Calu3 (cell line): ENCODE data around the gene PSMC3. TPM values are rescaled to one million over a fixed set of nuclear protein-coding genes. Genes with fewer than 3 reads are reported as not detected.

Experiments
- BruUV-seq: library from RNA; stranded (reverse); fragments of 400-500 nt; replicated peaks from 2 replicates; lab custom pipeline; 2021; lab: Mats Ljungman, UMichigan
- CTCF ChIA-PET: fragments of 300-600 bp; sonication (Branson Sonifier 250); formaldehyde crosslinking; loops from one replicate; lab custom pipeline; 2022; ENCODE audit warnings: antibody characterized with exemption; lab: Charles Lee
- DNase-seq: peaks from one replicate; pipeline ENCODE4 v3.0.0; 2022
- H3K27ac Mint-ChIP-seq: one replicate; pipeline ENCODE4 v1.8.0; 2022; ENCODE audit warnings: mixed read lengths; ENCODE audit not compliant: unreplicated experiment
- H3K27me3 Mint-ChIP-seq: one replicate; pipeline ENCODE4 v1.8.0; 2022; ENCODE audit warnings: mixed read lengths; ENCODE audit not compliant: unreplicated experiment
- H3K36me3 Mint-ChIP-seq: one replicate; pipeline ENCODE4 v1.8.0; 2022; ENCODE audit warnings: mild to moderate bottlenecking, moderate library complexity, mixed read lengths; ENCODE audit not compliant: insufficient read depth, unreplicated experiment
- H3K4me1 Mint-ChIP-seq: one replicate; pipeline ENCODE4 v1.8.0; 2022; ENCODE audit warnings: mild to moderate bottlenecking, low read depth, mixed read lengths; ENCODE audit not compliant: unreplicated experiment
- H3K4me3 Mint-ChIP-seq: one replicate; pipeline ENCODE4 v1.8.0; 2022; ENCODE audit warnings: mild to moderate bottlenecking, low read depth, moderate library complexity, mixed read lengths; ENCODE audit not compliant: unreplicated experiment
- H3K9me3 Mint-ChIP-seq: one replicate; pipeline ENCODE4 v1.8.0; 2022; ENCODE audit warnings: low read depth, mixed read lengths; ENCODE audit not compliant: unreplicated experiment
- intact Hi-C: fragments of 100-400 bp; cut with micrococcal nuclease; formaldehyde crosslinking; loops from one replicate; pipeline ENCODE4 v1.10.0; 2022; ENCODE audit not compliant: unreplicated experiment
- total RNA-seq: library from RNA; stranded (reverse); gene quantifications from 2 replicates; pipeline ENCODE4 v1.2.3, GENCODE V29; 2022
- TF ChIP-seq, protein P1 (sequence below): fragments of 200-600 bp; IDR thresholded peaks from one replicate; pipeline ENCODE4 v1.8.0; 2022; ENCODE audit warnings: antibody characterized with exemption; ENCODE audit not compliant: unreplicated experiment

Gene PSMC3
- total RNA-seq, 1 experiment from 2014 or later: 173 TPM

GRCh38 chr11:47409440-47410369, 16.5 kb downstream of the PSMC3 start:
- no peaks in the 10 kb centered on the region for H3K27me3 Mint-ChIP-seq
- DNase-seq: no peak
- CTCF ChIA-PET: no interaction called here

DNA sequence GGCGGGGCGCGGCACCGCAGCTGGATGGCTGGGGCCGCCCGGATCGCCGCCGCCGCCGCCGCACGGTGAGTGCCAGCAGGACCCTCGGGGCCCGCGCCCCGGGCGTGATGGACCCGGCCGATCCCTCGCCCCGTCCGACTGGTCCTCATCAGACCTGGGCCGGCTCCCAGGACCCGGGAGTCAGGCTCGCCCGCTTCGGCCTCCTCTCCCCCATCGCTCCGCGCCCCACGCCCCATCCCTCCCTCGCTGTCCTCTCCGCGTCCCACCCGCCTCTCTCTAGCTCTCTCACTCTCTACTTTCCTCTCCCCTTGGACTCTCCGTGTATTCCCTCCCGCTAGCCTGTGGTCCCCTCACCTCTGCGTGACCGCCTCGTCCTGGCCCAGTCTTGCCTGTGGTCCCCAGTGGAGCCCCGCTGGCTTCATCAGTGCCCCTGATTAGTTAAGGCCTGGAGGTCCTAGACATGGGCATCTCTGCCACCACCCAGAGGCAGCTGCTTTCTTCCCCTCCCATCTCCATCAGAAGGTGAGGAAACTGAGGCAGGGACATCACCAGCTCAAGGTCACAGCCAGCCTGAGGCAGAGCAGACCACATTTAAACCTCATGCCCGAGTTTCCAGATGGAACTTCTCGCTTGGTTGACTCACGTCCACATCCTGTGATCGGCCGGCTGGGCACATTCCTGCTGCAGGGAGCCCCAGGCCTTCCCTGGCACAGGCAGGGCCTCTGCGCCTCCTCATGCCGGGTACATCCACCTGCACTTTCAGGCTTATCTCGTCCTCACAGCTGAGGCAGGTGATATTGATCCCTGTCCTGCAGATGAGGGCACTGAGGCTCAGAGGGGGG, 17.4 kb downstream of the PSMC3 start:
- CTCF ChIA-PET: no interaction called here
- Mint-ChIP-seq H3K36me3 (peaks cover 27% of the 10 kb centered on the region), H3K27me3 (no peaks in the 10 kb centered on the region), H3K4me1 (peaks cover 13% of the 10 kb centered on the region), H3K4me3 (peak overlapping the region; percentile 82), H3K27ac (peak overlapping the region; percentile 48), H3K9me3 (no peaks in the 10 kb centered on the region)
- BruUV-seq: TSS peak; percentile 65
- TF ChIP-seq, protein P1, sequence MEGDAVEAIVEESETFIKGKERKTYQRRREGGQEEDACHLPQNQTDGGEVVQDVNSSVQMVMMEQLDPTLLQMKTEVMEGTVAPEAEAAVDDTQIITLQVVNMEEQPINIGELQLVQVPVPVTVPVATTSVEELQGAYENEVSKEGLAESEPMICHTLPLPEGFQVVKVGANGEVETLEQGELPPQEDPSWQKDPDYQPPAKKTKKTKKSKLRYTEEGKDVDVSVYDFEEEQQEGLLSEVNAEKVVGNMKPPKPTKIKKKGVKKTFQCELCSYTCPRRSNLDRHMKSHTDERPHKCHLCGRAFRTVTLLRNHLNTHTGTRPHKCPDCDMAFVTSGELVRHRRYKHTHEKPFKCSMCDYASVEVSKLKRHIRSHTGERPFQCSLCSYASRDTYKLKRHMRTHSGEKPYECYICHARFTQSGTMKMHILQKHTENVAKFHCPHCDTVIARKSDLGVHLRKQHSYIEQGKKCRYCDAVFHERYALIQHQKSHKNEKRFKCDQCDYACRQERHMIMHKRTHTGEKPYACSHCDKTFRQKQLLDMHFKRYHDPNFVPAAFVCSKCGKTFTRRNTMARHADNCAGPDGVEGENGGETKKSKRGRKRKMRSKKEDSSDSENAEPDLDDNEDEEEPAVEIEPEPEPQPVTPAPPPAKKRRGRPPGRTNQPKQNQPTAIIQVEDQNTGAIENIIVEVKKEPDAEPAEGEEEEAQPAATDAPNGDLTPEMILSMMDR: no peak
- DNase-seq: peak; percentile 36
- intact Hi-C loops: loop anchor here (5.0 kb wide), 1 partner anchor 37 kb away; no protein-coding TSS in a partner anchor

More at GRCh38 chr11:47409440-47410369, 16.5 kb downstream of the PSMC3 start:
- peak overlapping the region; percentile 48 for H3K27ac Mint-ChIP-seq
- H3K36me3 Mint-ChIP-seq: peaks cover 27% of the 10 kb centered on the region
- TF ChIP-seq, protein P1: no peak
- H3K4me3 Mint-ChIP-seq: peak overlapping the region; percentile 82
- intact Hi-C loops: loop anchor here (5.0 kb wide), 1 partner anchor 37 kb away; no protein-coding TSS in a partner anchor
- H3K4me1 Mint-ChIP-seq: peaks cover 19% of the 10 kb centered on the region
- BruUV-seq: no TSS peak
- H3K9me3 Mint-ChIP-seq: no peaks in the 10 kb centered on the region

DNA sequence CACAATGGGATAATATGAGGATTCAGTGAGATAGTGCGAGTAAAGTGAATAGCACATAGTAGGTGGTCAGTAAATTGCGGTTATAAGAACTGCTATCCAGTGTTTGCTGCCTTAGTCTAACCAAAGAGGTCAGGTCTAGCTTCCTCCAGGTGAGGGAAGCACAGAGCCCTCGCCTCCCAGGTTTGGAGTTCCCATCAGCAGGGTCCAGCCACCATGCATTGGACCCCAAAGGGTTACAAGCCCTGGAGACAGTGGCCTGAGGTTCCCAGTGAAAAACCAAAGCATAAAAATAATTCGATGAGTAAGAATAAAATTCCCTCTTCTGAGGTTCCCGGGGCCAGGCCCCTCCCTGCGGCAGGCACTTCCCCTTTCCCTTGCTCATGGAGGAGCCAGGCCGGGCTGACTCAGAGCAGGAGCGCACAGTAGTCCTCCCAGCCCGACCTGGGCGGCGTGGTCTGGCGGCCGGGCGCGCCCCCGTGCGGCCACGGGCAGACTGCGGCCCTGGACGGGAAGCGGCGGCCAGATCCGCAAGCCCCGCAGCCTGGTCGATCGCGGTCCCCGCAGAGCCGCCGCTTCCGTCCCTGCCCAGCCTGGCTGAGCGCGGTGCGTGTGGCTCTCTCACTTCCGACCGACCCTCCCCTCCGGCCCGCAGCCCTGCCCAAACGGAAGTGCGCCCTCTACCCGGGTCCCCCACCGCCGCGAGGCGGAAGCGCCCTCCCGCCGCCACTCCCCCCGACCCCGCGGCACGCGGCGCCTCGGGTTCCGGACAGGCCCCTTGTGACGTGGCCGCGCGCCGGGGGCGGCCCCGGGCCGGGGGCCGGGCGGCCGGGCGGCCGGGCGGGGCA, 18.3 kb downstream of the PSMC3 start, which contains the start of gene SLC39A13:
TSS of gene SLC39A13 (plus strand) at position 845 of the 845 bp plus-strand sequence. CDS start 1,505 bp downstream, outside the sequence.
- H3K27me3 Mint-ChIP-seq: no peaks in the 10 kb centered on the region
- CTCF ChIA-PET: interaction anchor here (0.7 to 0.9 kb wide), 2 partner anchors 34 to 37 kb away, joined by 4 to 5 read pairs; no protein-coding TSS in a partner anchor
- H3K36me3 Mint-ChIP-seq: peaks cover 27% of the 10 kb centered on the region
- H3K4me1 Mint-ChIP-seq: peaks cover 9% of the 10 kb centered on the region
- peak; percentile 96 for DNase-seq
- intact Hi-C loops: loop anchor here (5.0 kb wide), 1 partner anchor 36 kb away; no protein-coding TSS in a partner anchor
- H3K9me3 Mint-ChIP-seq: no peaks in the 10 kb centered on the region
- BruUV-seq: TSS peak; percentile 87
- TF ChIP-seq, protein P1: peak; percentile 82
- peak within 1 kb of the TSS; percentile 69 for H3K27ac Mint-ChIP-seq
- H3K4me3 Mint-ChIP-seq: peak within 1 kb of the TSS; percentile 82
